MCF 10A (cell line): Measurements from ENCODE around the gene ELOVL5. TPM values are rescaled to one million over a fixed set of nuclear protein-coding genes. Genes with fewer than 3 reads are reported as not detected.
"Not testable (repeated sequence)": the region's sequence is repeated elsewhere in the genome, so short reads cannot be mapped to it uniquely, and the experiment has no call there.

Source experiments
- BruUV-seq: library from RNA; stranded (reverse); fragments of 400-500 nt; replicated peaks from 2 replicates; lab custom pipeline; 2021; lab: Mats Ljungman, UMichigan
- CTCF ChIA-PET: fragments of 300-600 bp; sonication (Branson Sonifier 250); formaldehyde crosslinking; extraction: SDS; loops from one replicate; lab custom pipeline; 2021; ENCODE audit warnings: antibody characterized with exemption, inconsistent platforms; lab: Yijun Ruan, JAX
- POLR2A ChIA-PET: fragments of 300-600, 350-650 bp; sonication (Branson Sonifier 250); formaldehyde crosslinking; extraction: SDS; loops from one replicate; lab custom pipeline; 2020; ENCODE audit warnings: antibody characterized with exemption, inconsistent platforms; lab: Yijun Ruan, JAX
- DNase-seq: peaks from one replicate; pipeline ENCODE4 v3.0.0-alpha.2; 2018; ENCODE audit not compliant: unreplicated experiment
- H3K27ac Mint-ChIP-seq: one replicate; pipeline ENCODE4 v1.8.0; 2022; ENCODE audit warnings: mild to moderate bottlenecking, low read depth, mixed read lengths; ENCODE audit not compliant: unreplicated experiment
- H3K27me3 Mint-ChIP-seq: one replicate; pipeline ENCODE4 v1.8.0; 2022; ENCODE audit warnings: mixed read lengths; ENCODE audit not compliant: insufficient read depth, unreplicated experiment
- H3K36me3 Mint-ChIP-seq: one replicate; pipeline ENCODE4 v1.8.0; 2022; ENCODE audit warnings: mild to moderate bottlenecking, moderate library complexity, mixed read lengths; ENCODE audit not compliant: insufficient read depth, unreplicated experiment
- H3K4me1 Mint-ChIP-seq: one replicate; pipeline ENCODE4 v1.8.0; 2022; ENCODE audit warnings: mixed read lengths; ENCODE audit not compliant: insufficient read depth, unreplicated experiment
- H3K4me3 Mint-ChIP-seq: one replicate; pipeline ENCODE4 v1.8.0; 2022; ENCODE audit warnings: mild to moderate bottlenecking, moderate library complexity, mixed read lengths; ENCODE audit not compliant: unreplicated experiment
- H3K9me3 Mint-ChIP-seq: one replicate; pipeline ENCODE4 v1.8.0; 2022; ENCODE audit warnings: mixed read lengths; ENCODE audit not compliant: unreplicated experiment
- CTCF ChIP-seq: fragments of 200-600 bp; IDR thresholded peaks from one replicate; pipeline ENCODE4 v1.8.0; 2022; ENCODE audit warnings: antibody characterized with exemption, mild to moderate bottlenecking; ENCODE audit not compliant: unreplicated experiment
- intact Hi-C: fragments of 100-400 bp; cut with micrococcal nuclease; formaldehyde crosslinking; loops from 2 replicates; pipeline ENCODE4 v1.14.1; 2022
- total RNA-seq: library from RNA; stranded (reverse); gene quantifications from 2 replicates; pipeline ENCODE4 v1.2.3, GENCODE V29; 2022

Gene ELOVL5
- total RNA-seq, 1 experiment from 2014 or later = 58.3 TPM

- CTCF ChIA-PET = interaction anchor here (0.6 kb wide), 1 partner anchor 385 kb away, joined by 3 read pairs; no protein-coding TSS in a partner anchor
These were observed 501 bp upstream of the ELOVL5 start for GRCh38 chr6:53349209-53349693.

GRCh38 chr6:53347921-53348370 is 804 bp downstream of the ELOVL5 start:
- ChIA-PET CTCF (interaction anchor here (0.6 to 1.9 kb wide), 10 partner anchors 14 to 230 kb away, joined by 3 to 6 read pairs (median 4); no protein-coding TSS in a partner anchor), POLR2A (interaction anchor here (0.5 to 5.3 kb wide), 22 partner anchors 8 to 1596 kb away, joined by 3 to 61 read pairs (median 5); no protein-coding TSS in a partner anchor)
- DNase-seq = peak; percentile 68
- H3K27ac Mint-ChIP-seq = peak overlapping the region; percentile 23
- TF ChIP-seq CTCF = no peak
- H3K27me3 Mint-ChIP-seq = no peaks in the 10 kb centered on the region
- H3K36me3 Mint-ChIP-seq = peaks cover 15% of the 10 kb centered on the region
- H3K4me3 Mint-ChIP-seq = peak overlapping the region; percentile 92
- peaks cover 31% of the 10 kb centered on the region for H3K4me1 Mint-ChIP-seq
- no peaks in the 10 kb centered on the region for H3K9me3 Mint-ChIP-seq
- intact Hi-C loops = loop anchor here (2.0 to 5.0 kb wide), 2 partner anchors 21 to 176 kb away; no protein-coding TSS in a partner anchor
- BruUV-seq = no TSS peak

More at GRCh38 chr6:53349209-53349693, 501 bp upstream of the ELOVL5 start:
- Mint-ChIP-seq H3K9me3 (no peaks in the 10 kb centered on the region), H3K27ac (peak overlapping the region; percentile 80), H3K36me3 (peaks cover 15% of the 10 kb centered on the region), H3K4me1 (peaks cover 30% of the 10 kb centered on the region), H3K27me3 (no peaks in the 10 kb centered on the region), H3K4me3 (peak overlapping the region; percentile 92)
- no peak for DNase-seq
- TSS peak; percentile 57 for BruUV-seq
- POLR2A ChIA-PET = interaction anchor here (0.9 to 5.3 kb wide), 15 partner anchors 8 to 284 kb away, joined by 3 to 61 read pairs (median 6); no protein-coding TSS in a partner anchor
- intact Hi-C loops = loop anchor here (1.0 to 5.0 kb wide), 3 partner anchors 22 to 177 kb away; no protein-coding TSS in a partner anchor
- TF ChIP-seq CTCF = no peak

- BruUV-seq = TSS peak; percentile 31
- CTCF ChIA-PET = interaction anchor here (0.6 to 1.9 kb wide), 8 partner anchors 19 to 230 kb away, joined by 3 to 7 read pairs (median 4); no protein-coding TSS in a partner anchor
These were observed 1.4 kb downstream of the ELOVL5 start for GRCh38 chr6:53347250-53347920.

GRCh38 chr6:53346049-53346448 is 2.7 kb downstream of the ELOVL5 start:
- CTCF ChIA-PET = interaction anchor here (1.5 to 1.9 kb wide), 2 partner anchors 44 to 174 kb away, joined by 6 to 7 read pairs; no protein-coding TSS in a partner anchor

More at GRCh38 chr6:53347250-53347920, 1.4 kb downstream of the ELOVL5 start:
- Mint-ChIP-seq H3K27me3 (no peaks in the 10 kb centered on the region), H3K27ac (peak overlapping the region; percentile 23), H3K4me1 (peaks cover 31% of the 10 kb centered on the region), H3K9me3 (no peaks in the 10 kb centered on the region), H3K36me3 (peaks cover 15% of the 10 kb centered on the region), H3K4me3 (peak overlapping the region; percentile 92)
- intact Hi-C loops = loop anchor here (5.0 kb wide), 1 partner anchor 175 kb away; no protein-coding TSS in a partner anchor
- peak; percentile 37 for DNase-seq
- TF ChIP-seq CTCF = no peak
- POLR2A ChIA-PET = interaction anchor here (0.5 to 5.3 kb wide), 19 partner anchors 8 to 1596 kb away, joined by 3 to 61 read pairs (median 5); no protein-coding TSS in a partner anchor

More at GRCh38 chr6:53346049-53346448, 2.7 kb downstream of the ELOVL5 start:
- not testable (repeated sequence) for DNase-seq, H3K9me3 Mint-ChIP-seq, H3K27ac Mint-ChIP-seq, H3K27me3 Mint-ChIP-seq, BruUV-seq
- Mint-ChIP-seq H3K36me3 (peaks cover 15% of the 10 kb centered on the region), H3K4me3 (peak overlapping the region; percentile 92), H3K4me1 (peaks cover 37% of the 10 kb centered on the region)
- POLR2A ChIA-PET = interaction anchor here (1.0 to 5.3 kb wide), 6 partner anchors 14 to 138 kb away, joined by 3 to 61 read pairs (median 20); no protein-coding TSS in a partner anchor
- intact Hi-C loops = loop anchor here (5.0 kb wide), 1 partner anchor 174 kb away; no protein-coding TSS in a partner anchor
